HEK293T (cell line): ENCODE data around the gene GMDS.

Experiments used
- ARNT ChIP-seq: fragments of 450-650 bp; IDR thresholded peaks from 2 replicates; pipeline ENCODE4 v1.6.1; 2017; ENCODE audit warnings: mild to moderate bottlenecking
- PKNOX1 ChIP-seq: fragments of 450-650 bp; IDR thresholded peaks from 2 replicates; pipeline ENCODE4 v1.6.1; 2016

- TF ChIP-seq ARNT (no peak), PKNOX1 (no peak)
These were observed 629.5 kb downstream of the GMDS start for GRCh38 chr6:1615853-1616420.
